ENCODE measurements around the gene IL4.

The IL4 gene

DNA sequence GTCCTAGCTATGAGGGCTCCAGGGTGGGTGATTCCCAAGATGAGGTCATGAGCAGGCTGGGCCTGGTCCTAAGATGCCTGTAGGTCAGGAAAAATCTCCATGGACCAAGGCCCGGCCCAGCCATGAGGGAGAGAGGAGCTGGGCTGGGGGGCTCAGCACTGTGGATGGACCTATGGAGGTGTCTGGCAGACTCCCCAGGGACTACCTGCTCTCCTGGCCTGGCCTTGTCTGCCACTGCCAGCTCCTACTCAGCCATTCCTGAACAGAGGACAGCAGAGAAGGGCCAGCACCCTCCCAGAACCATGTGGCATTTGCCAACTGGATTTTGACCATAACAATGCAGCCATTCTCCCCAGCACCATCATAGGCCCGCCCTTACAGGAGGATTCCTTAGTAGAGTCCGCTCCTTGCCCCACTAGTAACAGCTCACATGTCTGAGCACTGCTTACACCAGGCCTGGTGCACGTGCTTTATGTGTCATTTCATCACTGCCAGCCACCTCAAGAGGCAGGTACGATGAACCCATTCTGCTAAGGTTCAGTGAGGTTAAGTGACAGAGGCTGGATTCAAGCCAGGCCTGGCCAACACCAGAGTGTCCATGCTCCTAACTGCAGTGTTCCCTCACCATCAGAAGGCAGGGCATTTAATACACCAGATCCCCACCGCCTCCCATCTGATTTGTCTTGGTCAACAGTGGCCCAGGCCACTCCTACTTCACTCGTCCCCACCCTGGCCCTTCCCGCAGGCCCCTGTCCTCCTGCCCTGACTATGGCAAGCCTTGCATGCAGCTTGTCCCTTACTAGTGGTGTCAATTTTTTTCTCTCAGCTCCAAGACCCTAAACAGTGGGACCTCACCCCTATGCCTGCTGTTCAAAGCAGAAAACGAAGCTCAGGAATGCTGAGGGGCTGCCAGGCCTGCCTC is 15.1 kb upstream of the IL4 start:
- ChIA-PET POLR2A (interaction anchor here (0.7 kb wide), 1 partner anchor 11 kb away, joined by 3 read pairs; no protein-coding TSS in a partner anchor), CTCF (interaction anchor here (0.7 to 4.1 kb wide), 8 partner anchors 27 to 96 kb away, joined by 3 to 15 read pairs (median 3); no protein-coding TSS in a partner anchor)
- 97% methylated on average over 9 of the region's 9 CpGs for WGBS (ENCODE audit: insufficient coverage)
- Histone ChIP-seq H3K4me3 (ENCODE audit: control insufficient read depth in 1 of 7, extremely low read depth in 1 of 7, insufficient read depth in 4 of 7, low read depth in 2 of 7, low read length in 6 of 7) (no peak overlapping the region), H3K36me3 (ENCODE audit: control insufficient read depth in 4 of 4, insufficient read depth in 4 of 4, low read length in 3 of 4) (no peaks in the 10 kb centered on the region), H3K4me1 (ENCODE audit: control extremely low read depth in 1 of 4, control insufficient read depth in 4 of 4, insufficient read depth in 4 of 4, low read length in 3 of 4) (peaks cover 2 to 32% (median 27%) of the 10 kb centered on the region in 4 experiments), H3K27ac (ENCODE audit: insufficient read depth in 1 of 2, low read depth in 1 of 2, low read length in 2 of 2, poor library complexity in 1 of 2, severe bottlenecking in 2 of 2) (no peak overlapping the region), H3K9me3 (ENCODE audit: control extremely low read depth in 1 of 5, control insufficient read depth in 4 of 5, insufficient read depth in 2 of 5, low read depth in 1 of 5, low read length in 4 of 5) (no peaks in the 10 kb centered on the region), H3K27me3 (replicated peaks in 2 of 5; ENCODE audit: control insufficient read depth in 4 of 5, insufficient read depth in 5 of 5, low read length in 4 of 5) (peaks cover 3 to 40% (median 15%) of the 10 kb centered on the region in 5 experiments)
- DNase-seq = no peak

DNA sequence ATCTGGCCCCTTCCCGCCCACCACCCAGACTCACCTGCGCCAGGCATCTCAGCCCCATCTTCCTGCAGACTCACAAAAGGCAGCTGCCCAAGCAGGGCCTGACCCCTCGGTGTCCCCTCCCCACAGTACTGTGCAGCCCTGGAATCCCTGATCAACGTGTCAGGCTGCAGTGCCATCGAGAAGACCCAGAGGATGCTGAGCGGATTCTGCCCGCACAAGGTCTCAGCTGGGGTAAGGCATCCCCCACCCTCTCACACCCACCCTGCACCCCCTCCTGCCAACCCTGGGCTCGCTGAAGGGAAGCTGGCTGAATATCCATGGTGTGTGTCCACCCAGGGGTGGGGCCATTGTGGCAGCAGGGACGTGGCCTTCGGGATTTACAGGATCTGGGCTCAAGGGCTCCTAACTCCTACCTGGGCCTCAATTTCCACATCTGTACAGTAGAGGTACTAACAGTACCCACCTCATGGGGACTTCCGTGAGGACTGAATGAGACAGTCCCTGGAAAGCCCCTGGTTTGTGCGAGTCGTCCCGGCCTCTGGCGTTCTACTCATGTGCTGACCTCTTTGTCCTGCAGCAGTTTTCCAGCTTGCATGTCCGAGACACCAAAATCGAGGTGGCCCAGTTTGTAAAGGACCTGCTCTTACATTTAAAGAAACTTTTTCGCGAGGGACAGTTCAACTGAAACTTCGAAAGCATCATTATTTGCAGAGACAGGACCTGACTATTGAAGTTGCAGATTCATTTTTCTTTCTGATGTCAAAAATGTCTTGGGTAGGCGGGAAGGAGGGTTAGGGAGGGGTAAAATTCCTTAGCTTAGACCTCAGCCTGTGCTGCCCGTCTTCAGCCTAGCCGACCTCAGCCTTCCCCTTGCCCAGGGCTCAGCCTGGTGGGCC is 13.9 kb upstream of the IL4 start:
- no peaks in the 10 kb centered on the region for H3K9me3 ChIP-seq (ENCODE audit: control extremely low read depth in 1 of 5, control insufficient read depth in 4 of 5, insufficient read depth in 2 of 5, low read depth in 1 of 5, low read length in 4 of 5)
- peaks cover 2 to 39% (median 29%) of the 10 kb centered on the region in 4 experiments for H3K4me1 ChIP-seq (ENCODE audit: control extremely low read depth in 1 of 4, control insufficient read depth in 4 of 4, insufficient read depth in 4 of 4, low read length in 3 of 4)
- no peak for DNase-seq
- no peaks in the 10 kb centered on the region for H3K36me3 ChIP-seq (ENCODE audit: control insufficient read depth in 4 of 4, insufficient read depth in 4 of 4, low read length in 3 of 4)
- H3K27ac ChIP-seq (ENCODE audit: insufficient read depth in 1 of 2, low read depth in 1 of 2, low read length in 2 of 2, poor library complexity in 1 of 2, severe bottlenecking in 2 of 2) = no peak overlapping the region
- 98% methylated on average over 20 of the region's 23 CpGs for WGBS (ENCODE audit: insufficient coverage)
- H3K27me3 ChIP-seq (replicated peaks in 2 of 5; ENCODE audit: control insufficient read depth in 4 of 5, insufficient read depth in 5 of 5, low read length in 4 of 5) = peaks cover under 1 to 28% (median 15%) of the 10 kb centered on the region in 5 experiments
- POLR2A ChIA-PET = no interaction called here
- H3K4me3 ChIP-seq (ENCODE audit: control insufficient read depth in 1 of 7, extremely low read depth in 1 of 7, insufficient read depth in 4 of 7, low read depth in 2 of 7, low read length in 6 of 7) = no peak overlapping the region
- CTCF ChIA-PET = interaction anchor here (1.0 to 4.1 kb wide), 4 partner anchors 25 to 57 kb away, joined by 3 to 15 read pairs (median 4); no protein-coding TSS in a partner anchor

DNA sequence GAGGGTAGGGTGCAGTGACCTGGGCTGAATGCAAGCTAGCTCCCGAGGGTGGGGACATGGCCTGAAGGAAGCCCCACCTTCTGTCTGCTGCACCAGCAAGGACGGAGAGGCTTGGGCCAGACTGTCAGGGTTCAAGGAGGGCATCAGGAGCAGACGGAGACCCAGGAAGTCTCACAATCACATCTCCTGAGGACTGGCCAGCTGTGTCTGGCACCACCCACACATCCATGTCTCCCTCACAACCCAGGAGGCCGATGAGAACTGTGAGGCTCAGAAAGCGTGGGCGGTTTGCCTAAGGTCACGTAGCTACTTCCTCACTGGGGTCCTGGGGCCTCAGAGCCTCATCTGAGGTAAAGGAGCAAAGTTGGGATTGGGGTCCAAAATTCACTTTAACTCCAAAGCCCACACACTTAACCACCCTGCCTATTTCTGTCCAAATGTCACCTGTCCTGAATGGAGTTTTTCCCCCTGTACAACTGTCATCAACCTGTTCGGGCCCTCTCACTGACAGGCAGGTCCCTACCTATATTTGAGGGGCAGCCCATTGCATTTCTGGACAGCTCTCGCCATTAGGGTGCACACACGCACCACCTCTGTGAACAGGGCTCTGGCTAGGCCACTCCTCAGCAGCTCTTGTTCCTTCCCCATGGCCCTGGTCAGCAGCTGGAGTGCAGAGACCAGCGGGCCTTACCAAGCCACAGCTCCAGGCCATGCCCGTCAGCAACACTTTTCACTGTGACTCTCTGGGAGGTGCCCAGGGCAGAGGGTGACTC is 12.4 kb upstream of the IL4 start:
- no peak overlapping the region for H3K4me3 ChIP-seq (ENCODE audit: control insufficient read depth in 1 of 7, extremely low read depth in 1 of 7, insufficient read depth in 4 of 7, low read depth in 2 of 7, low read length in 6 of 7)
- H3K36me3 ChIP-seq (ENCODE audit: control insufficient read depth in 4 of 4, insufficient read depth in 4 of 4, low read length in 3 of 4) = no peaks in the 10 kb centered on the region
- POLR2A ChIA-PET = interaction anchor here (0.9 kb wide), 1 partner anchor 50 kb away, joined by 3 read pairs; no protein-coding TSS in a partner anchor
- no peak for DNase-seq
- peaks cover 2 to 30% (median 20%) of the 10 kb centered on the region in 4 experiments for H3K4me1 ChIP-seq (ENCODE audit: control extremely low read depth in 1 of 4, control insufficient read depth in 4 of 4, insufficient read depth in 4 of 4, low read length in 3 of 4)
- H3K9me3 ChIP-seq (ENCODE audit: control extremely low read depth in 1 of 5, control insufficient read depth in 4 of 5, insufficient read depth in 2 of 5, low read depth in 1 of 5, low read length in 4 of 5) = no peaks in the 10 kb centered on the region
- no peak overlapping the region for H3K27ac ChIP-seq (ENCODE audit: insufficient read depth in 1 of 2, low read depth in 1 of 2, low read length in 2 of 2, poor library complexity in 1 of 2, severe bottlenecking in 2 of 2)
- CTCF ChIA-PET = interaction anchor here (1.2 to 4.1 kb wide), 4 partner anchors 13 to 55 kb away, joined by 3 to 15 read pairs (median 4); no protein-coding TSS in a partner anchor
- WGBS (ENCODE audit: insufficient coverage) = 100% methylated on average over 6 of the region's 12 CpGs
- peaks cover 0 to 13% (median 7%) of the 10 kb centered on the region in 5 experiments for H3K27me3 ChIP-seq (replicated peaks in 2 of 5; ENCODE audit: control insufficient read depth in 4 of 5, insufficient read depth in 5 of 5, low read length in 4 of 5)

DNA sequence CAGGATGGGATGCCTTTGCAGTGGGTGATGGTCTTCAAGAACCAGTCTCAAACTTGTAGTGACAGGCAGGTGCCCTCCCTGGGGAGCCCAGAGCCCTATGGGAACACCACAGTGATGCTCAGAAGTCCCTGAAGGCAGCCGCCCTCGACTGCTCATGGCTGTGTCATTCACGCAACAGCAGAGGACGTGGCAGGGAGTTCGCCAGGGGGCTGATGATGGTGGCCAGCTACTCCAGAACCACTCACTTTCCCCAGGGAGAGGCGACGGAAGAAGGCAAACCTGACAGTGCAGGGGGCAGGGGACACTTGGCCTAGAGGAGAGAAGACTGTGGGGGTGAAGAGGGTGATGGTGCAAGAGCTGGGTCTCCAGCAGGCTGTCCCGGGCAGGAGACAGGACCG is 11.8 kb upstream of the IL4 start:
- Histone ChIP-seq H3K4me1 (ENCODE audit: control extremely low read depth in 1 of 4, control insufficient read depth in 4 of 4, insufficient read depth in 4 of 4, low read length in 3 of 4) (peaks cover 2 to 25% (median 14%) of the 10 kb centered on the region in 4 experiments), H3K36me3 (ENCODE audit: control insufficient read depth in 4 of 4, insufficient read depth in 4 of 4, low read length in 3 of 4) (no peaks in the 10 kb centered on the region), H3K4me3 (ENCODE audit: control insufficient read depth in 1 of 7, extremely low read depth in 1 of 7, insufficient read depth in 4 of 7, low read depth in 2 of 7, low read length in 6 of 7) (no peak overlapping the region), H3K27me3 (replicated peaks in 2 of 5; ENCODE audit: control insufficient read depth in 4 of 5, insufficient read depth in 5 of 5, low read length in 4 of 5) (peaks cover 0 to 7% (median 3%) of the 10 kb centered on the region in 5 experiments), H3K9me3 (ENCODE audit: control extremely low read depth in 1 of 5, control insufficient read depth in 4 of 5, insufficient read depth in 2 of 5, low read depth in 1 of 5, low read length in 4 of 5) (no peaks in the 10 kb centered on the region), H3K27ac (ENCODE audit: insufficient read depth in 1 of 2, low read depth in 1 of 2, low read length in 2 of 2, poor library complexity in 1 of 2, severe bottlenecking in 2 of 2) (no peak overlapping the region)
- POLR2A ChIA-PET = no interaction called here
- 100% methylated on average over 5 of the region's 9 CpGs for WGBS (ENCODE audit: insufficient coverage)
- DNase-seq = no peak
- CTCF ChIA-PET = interaction anchor here (1.6 to 4.1 kb wide), 3 partner anchors 14 to 54 kb away, joined by 4 to 15 read pairs (median 4); no protein-coding TSS in a partner anchor

DNA sequence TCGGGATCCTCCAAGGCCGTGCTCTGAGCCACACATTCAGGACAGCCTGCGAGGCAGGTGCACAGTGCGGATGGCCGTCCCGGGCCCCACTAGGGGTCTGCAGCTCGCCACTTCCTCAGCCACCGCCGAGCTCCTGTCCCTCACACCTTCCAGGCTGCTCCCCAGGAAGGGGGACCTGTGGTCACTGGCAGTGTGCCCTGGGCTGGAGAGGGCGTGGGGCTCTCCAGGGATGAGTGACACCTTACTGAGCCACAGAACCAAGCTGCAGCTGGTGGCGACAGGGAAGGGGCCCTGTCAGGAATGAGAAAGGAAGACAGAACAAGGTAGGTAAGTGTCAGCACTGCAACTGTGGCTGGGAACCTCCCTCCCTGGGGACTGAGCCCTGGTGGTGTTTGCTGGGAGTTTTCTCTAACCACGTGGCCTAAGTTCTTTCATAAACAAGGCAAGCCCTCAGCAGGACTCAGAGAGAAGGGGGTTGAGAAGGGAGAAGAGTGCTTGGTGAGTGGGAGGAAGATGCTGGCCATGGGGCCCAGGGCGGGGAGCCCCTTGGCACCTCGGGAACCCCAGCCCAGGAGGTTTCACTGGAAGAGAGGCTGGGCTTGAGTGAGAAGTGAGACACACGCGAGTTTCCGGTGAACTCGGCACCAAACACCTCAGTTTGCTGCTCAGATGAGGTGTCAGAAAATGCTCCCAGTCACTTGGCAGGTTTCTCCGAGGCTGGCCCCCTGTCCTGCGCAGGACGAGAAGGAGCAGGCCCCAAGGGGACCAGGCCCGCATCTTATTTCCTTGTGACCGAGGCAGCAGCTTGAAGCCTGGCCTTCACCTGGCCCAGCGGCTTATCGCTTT is 10.6 kb upstream of the IL4 start:
- peak; percentile 14 to 58 (median 55) for DNase-seq

More for the DNA sequence above, 10.6 kb upstream of the IL4 start:
- Histone ChIP-seq H3K27ac (ENCODE audit: insufficient read depth in 1 of 2, low read depth in 1 of 2, low read length in 2 of 2, poor library complexity in 1 of 2, severe bottlenecking in 2 of 2) (no peak overlapping the region), H3K4me3 (ENCODE audit: control insufficient read depth in 1 of 7, extremely low read depth in 1 of 7, insufficient read depth in 4 of 7, low read depth in 2 of 7, low read length in 6 of 7) (peak overlapping the region in 1 of 7 experiments; percentile 21), H3K36me3 (ENCODE audit: control insufficient read depth in 4 of 4, insufficient read depth in 4 of 4, low read length in 3 of 4) (no peaks in the 10 kb centered on the region), H3K27me3 (replicated peaks in 2 of 5; ENCODE audit: control insufficient read depth in 4 of 5, insufficient read depth in 5 of 5, low read length in 4 of 5) (peaks cover 0 to 2% (median 0%) of the 10 kb centered on the region in 5 experiments), H3K4me1 (ENCODE audit: control extremely low read depth in 1 of 4, control insufficient read depth in 4 of 4, insufficient read depth in 4 of 4, low read length in 3 of 4) (peaks cover 2 to 25% (median 13%) of the 10 kb centered on the region in 4 experiments), H3K9me3 (ENCODE audit: control extremely low read depth in 1 of 5, control insufficient read depth in 4 of 5, insufficient read depth in 2 of 5, low read depth in 1 of 5, low read length in 4 of 5) (no peaks in the 10 kb centered on the region)
- ChIA-PET CTCF (interaction anchor here (0.6 to 4.1 kb wide), 3 partner anchors 35 to 92 kb away, joined by 3 to 15 read pairs (median 3); no protein-coding TSS in a partner anchor), POLR2A (no interaction called here)
- WGBS (ENCODE audit: insufficient coverage) = 84% methylated on average over 15 of the region's 25 CpGs
